NCI-H460 (cell line): ENCODE data around the gene REX1BD. TPM values are rescaled to one million over a fixed set of nuclear protein-coding genes. Genes with fewer than 3 reads are reported as not detected.

Experiments
- DNase-seq: peaks from one replicate; pipeline ENCODE4 v3.0.0-alpha.2; 2016; ENCODE audit warnings: low read depth; ENCODE audit errors: extremely low read depth
- total RNA-seq: library from RNA; depleted of rRNA; stranded (reverse); fragments of >200 nt; shearing (Covaris generic); gene quantifications from 2 replicates; pipeline ENCODE4 v1.2.3, GENCODE V29; 2014

Gene REX1BD
- total RNA-seq, 1 experiment from 2014 or later: 27.9 TPM

- DNase-seq: no peak
Measured at GRCh38 chr19:18612051-18612771, 23.6 kb downstream of the REX1BD start.

- no peak for DNase-seq
Measured at GRCh38 chr19:18612772-18613588, 24.4 kb downstream of the REX1BD start, which contains the start of gene TMEM59L. TMEM59L (plus strand) TSS chr19:18612870; CDS start chr19:18612959, 89 bp downstream.

- no peak for DNase-seq
Measured at GRCh38 chr19:18613589-18614234, 25.1 kb downstream of the REX1BD start.

- no peak for DNase-seq
Measured at GRCh38 chr19:18616023-18616422, 27.4 kb downstream of the REX1BD start.

GRCh38 chr19:18617562-18617961, 29.0 kb downstream of the REX1BD start:
- DNase-seq: no peak

GRCh38 chr19:18618236-18618635, 29.6 kb downstream of the REX1BD start:
- no peak for DNase-seq

- DNase-seq: no peak
Measured at GRCh38 chr19:18620311-18620710, 31.7 kb downstream of the REX1BD start.

GRCh38 chr19:18620902-18621301, 32.3 kb downstream of the REX1BD start:
- DNase-seq: no peak

GRCh38 chr19:18626906-18627305, 38.3 kb downstream of the REX1BD start:
- DNase-seq: no peak

- DNase-seq: no peak
Measured at GRCh38 chr19:18629166-18630088, 40.8 kb downstream of the REX1BD start.

GRCh38 chr19:18633321-18633720, 44.7 kb downstream of the REX1BD start:
- no peak for DNase-seq

- DNase-seq: no peak
Measured at GRCh38 chr19:18634612-18635297, 46.2 kb downstream of the REX1BD start.

- no peak for DNase-seq
Measured at GRCh38 chr19:18635831-18636182, 47.2 kb downstream of the REX1BD start.

- DNase-seq: peak; percentile 92
Measured at GRCh38 chr19:18636183-18636968, 47.8 kb downstream of the REX1BD start.

GRCh38 chr19:18636969-18637629, 48.5 kb downstream of the REX1BD start, which contains the start of gene KLHL26:
KLHL26 (plus strand) TSS chr19:18637028; CDS start chr19:18637055, 27 bp downstream.
- DNase-seq: no peak

GRCh38 chr19:18637673-18638630, 49.4 kb downstream of the REX1BD start:
- DNase-seq: no peak

GRCh38 chr19:18639706-18640243, 51.2 kb downstream of the REX1BD start:
- no peak for DNase-seq
